Gastrocnemius medialis (tissue), 4 donors: ENCODE results near the gene SCRG1.

Experiments used
- POLR2A ChIP-seq, 2 donors: fragments of 450-650 bp; IDR thresholded peaks; one replicate each; pipeline ENCODE4 v1.6.1; 2017; ENCODE audit warnings: antibody characterized with exemption in 2 of 2, mild to moderate bottlenecking in 2 of 2, moderate library complexity in 2 of 2
- TF ChIP-seq, protein P1 (sequence below), 5 experiments: fragments of 450-650 bp in 3 of 5; fragments of 200-600 bp in 2 of 5; sonication (generic) in 2 of 5; IDR thresholded peaks in 4 of 5; conservative IDR thresholded peaks in 1 of 5; 1 replicate in 4 of 5; 2 replicates in 1 of 5; pipeline ENCODE4 v1.5.1; 2016 to 2019; ENCODE audit warnings: antibody characterized with exemption in 5 of 5, mild to moderate bottlenecking in 3 of 5, moderate library complexity in 3 of 5

DNA sequence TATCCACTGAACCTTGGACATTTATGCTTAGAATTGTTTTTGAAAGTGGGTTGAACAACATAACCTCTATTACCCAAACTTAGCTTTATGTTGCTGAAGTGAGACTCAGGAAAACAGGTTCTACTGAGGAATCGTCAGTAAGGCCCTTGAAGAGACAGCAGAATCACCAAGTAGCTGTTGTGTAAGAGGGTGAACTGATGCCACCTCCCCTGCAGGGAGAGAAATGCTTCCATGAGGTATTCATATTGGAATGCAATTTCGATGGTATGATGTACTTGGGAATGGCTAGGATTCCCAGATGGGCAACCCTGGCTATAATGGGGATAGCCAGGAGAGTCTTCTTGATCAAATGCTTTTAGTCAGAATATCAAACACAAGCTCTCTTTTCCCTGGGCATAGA lies 4.1 kb upstream of the SCRG1 start:
- TF ChIP-seq, protein P1, sequence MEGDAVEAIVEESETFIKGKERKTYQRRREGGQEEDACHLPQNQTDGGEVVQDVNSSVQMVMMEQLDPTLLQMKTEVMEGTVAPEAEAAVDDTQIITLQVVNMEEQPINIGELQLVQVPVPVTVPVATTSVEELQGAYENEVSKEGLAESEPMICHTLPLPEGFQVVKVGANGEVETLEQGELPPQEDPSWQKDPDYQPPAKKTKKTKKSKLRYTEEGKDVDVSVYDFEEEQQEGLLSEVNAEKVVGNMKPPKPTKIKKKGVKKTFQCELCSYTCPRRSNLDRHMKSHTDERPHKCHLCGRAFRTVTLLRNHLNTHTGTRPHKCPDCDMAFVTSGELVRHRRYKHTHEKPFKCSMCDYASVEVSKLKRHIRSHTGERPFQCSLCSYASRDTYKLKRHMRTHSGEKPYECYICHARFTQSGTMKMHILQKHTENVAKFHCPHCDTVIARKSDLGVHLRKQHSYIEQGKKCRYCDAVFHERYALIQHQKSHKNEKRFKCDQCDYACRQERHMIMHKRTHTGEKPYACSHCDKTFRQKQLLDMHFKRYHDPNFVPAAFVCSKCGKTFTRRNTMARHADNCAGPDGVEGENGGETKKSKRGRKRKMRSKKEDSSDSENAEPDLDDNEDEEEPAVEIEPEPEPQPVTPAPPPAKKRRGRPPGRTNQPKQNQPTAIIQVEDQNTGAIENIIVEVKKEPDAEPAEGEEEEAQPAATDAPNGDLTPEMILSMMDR (IDR thresholded peaks at IDR 0.05 in 4 of 5, conservative IDR thresholded peaks at IDR 0.05 in 1 of 5), result no peak
- no peak for TF ChIP-seq POLR2A (IDR thresholded peaks at IDR 0.05)
